Measurements from ENCODE around the gene PTPRN2. TPM values are rescaled to one million over a fixed set of nuclear protein-coding genes. Genes with fewer than 3 reads are reported as not detected.

Gene PTPRN2
- total RNA-seq, 1 donor from 2014 or later: 1.8 TPM

DNA sequence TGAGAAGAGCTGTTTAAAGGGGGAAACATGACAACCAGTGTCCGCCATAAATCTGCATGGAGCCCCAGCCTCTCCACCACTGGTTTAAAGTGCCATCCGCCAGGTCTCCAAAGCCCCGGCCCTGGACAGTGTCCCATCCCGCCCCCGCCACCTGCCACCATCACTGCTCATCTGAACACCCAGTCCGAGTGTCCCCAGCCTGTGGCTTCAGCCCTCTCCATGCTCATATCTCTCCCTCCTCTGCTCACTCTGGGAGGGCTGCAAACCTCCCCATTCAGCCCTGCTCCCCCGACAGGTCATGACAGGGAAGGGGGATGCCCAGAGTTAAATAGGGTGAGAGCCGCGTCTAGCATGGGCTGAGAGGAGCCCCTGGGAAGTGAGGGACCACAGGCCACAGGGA lies 984.6 kb downstream of the PTPRN2 start:
- no peak for DNase-seq
- TF ChIP-seq, protein P1, sequence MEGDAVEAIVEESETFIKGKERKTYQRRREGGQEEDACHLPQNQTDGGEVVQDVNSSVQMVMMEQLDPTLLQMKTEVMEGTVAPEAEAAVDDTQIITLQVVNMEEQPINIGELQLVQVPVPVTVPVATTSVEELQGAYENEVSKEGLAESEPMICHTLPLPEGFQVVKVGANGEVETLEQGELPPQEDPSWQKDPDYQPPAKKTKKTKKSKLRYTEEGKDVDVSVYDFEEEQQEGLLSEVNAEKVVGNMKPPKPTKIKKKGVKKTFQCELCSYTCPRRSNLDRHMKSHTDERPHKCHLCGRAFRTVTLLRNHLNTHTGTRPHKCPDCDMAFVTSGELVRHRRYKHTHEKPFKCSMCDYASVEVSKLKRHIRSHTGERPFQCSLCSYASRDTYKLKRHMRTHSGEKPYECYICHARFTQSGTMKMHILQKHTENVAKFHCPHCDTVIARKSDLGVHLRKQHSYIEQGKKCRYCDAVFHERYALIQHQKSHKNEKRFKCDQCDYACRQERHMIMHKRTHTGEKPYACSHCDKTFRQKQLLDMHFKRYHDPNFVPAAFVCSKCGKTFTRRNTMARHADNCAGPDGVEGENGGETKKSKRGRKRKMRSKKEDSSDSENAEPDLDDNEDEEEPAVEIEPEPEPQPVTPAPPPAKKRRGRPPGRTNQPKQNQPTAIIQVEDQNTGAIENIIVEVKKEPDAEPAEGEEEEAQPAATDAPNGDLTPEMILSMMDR (IDR thresholded peaks at IDR 0.05): no peak
- ChIA-PET POLR2A (interaction anchor here (0.6 kb wide), 1 partner anchor 10 kb away, joined by 3 read pairs; no protein-coding TSS in a partner anchor), CTCF (no interaction called here)
- no peak for ATAC-seq (ENCODE audit: low read depth)
- H3K27me3 Mint-ChIP-seq: peaks cover 8% of the 10 kb centered on the region
- no peaks in the 10 kb centered on the region for H3K36me3 Mint-ChIP-seq (ENCODE audit: low read depth)
- H3K4me3 Mint-ChIP-seq: no peak overlapping the region
- H3K9me3 Mint-ChIP-seq: no peaks in the 10 kb centered on the region
- no peaks in the 10 kb centered on the region for H3K4me1 Mint-ChIP-seq
- intact Hi-C loops (cut with micrococcal nuclease): no loop called here
- H3K27ac Mint-ChIP-seq: no peak overlapping the region

DNA sequence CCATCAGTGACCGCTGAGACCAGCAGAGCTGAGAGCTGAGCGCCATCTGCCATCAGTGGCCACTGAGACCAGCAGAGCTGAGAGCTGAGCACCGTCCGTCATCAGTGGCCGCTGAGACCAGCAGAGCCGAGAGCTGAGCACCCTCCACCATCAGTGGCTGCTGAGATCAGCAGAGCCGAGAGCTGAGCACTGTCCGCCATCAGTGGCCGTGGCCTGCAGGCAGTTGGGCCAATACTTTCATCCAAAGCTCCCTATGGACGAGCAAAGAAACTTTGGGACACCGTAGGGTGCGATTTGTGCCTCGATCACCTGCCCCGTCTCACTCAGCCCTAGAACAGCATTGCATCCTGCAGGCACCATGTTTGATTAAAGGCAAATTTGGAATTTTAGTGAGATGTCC lies 985.0 kb downstream of the PTPRN2 start:
- peaks cover 8% of the 10 kb centered on the region for H3K27me3 Mint-ChIP-seq

DNA sequence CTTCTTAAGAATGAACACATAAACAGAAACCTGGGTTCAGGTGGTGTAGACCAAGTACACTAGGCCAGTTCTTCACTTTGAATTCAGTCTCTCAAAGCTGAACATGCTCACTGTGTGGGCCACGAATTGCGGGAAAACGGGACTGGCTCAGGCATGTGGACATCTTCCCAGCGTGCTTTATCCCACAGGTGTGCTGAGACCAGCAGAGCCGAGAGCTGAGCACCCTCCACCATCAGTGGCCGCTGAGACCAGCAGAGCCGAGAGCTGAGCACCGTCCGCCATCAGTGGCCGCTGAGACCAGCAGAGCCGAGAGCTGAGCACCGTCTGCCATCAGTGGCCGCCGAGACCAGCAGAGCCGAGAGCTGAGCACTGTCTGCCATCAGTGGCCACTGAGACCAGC lies 985.5 kb downstream of the PTPRN2 start:
- Mint-ChIP-seq H3K9me3 (no peaks in the 10 kb centered on the region), H3K4me1 (no peaks in the 10 kb centered on the region), H3K27ac (no peak overlapping the region), H3K27me3 (peaks cover 8% of the 10 kb centered on the region), H3K4me3 (no peak overlapping the region), H3K36me3 (ENCODE audit: low read depth) (no peaks in the 10 kb centered on the region)
- CTCF ChIA-PET: no interaction called here
- POLR2A ChIA-PET: no interaction called here
- no peak for ATAC-seq (ENCODE audit: low read depth)
- no peak for DNase-seq
- TF ChIP-seq, protein P1 (IDR thresholded peaks at IDR 0.05): no peak
- intact Hi-C loops (cut with micrococcal nuclease): no loop called here

More for the DNA sequence above, 985.0 kb downstream of the PTPRN2 start:
- H3K4me1 Mint-ChIP-seq: no peaks in the 10 kb centered on the region
- intact Hi-C loops (cut with micrococcal nuclease): no loop called here
- no peak for DNase-seq
- ChIA-PET CTCF (no interaction called here), POLR2A (interaction anchor here (0.6 kb wide), 1 partner anchor 10 kb away, joined by 3 read pairs; no protein-coding TSS in a partner anchor)
- H3K27ac Mint-ChIP-seq: no peak overlapping the region
- no peak for ATAC-seq (ENCODE audit: low read depth)
- TF ChIP-seq, protein P1 (IDR thresholded peaks at IDR 0.05): no peak
- no peaks in the 10 kb centered on the region for H3K9me3 Mint-ChIP-seq
- no peaks in the 10 kb centered on the region for H3K36me3 Mint-ChIP-seq (ENCODE audit: low read depth)
- H3K4me3 Mint-ChIP-seq: no peak overlapping the region

DNA sequence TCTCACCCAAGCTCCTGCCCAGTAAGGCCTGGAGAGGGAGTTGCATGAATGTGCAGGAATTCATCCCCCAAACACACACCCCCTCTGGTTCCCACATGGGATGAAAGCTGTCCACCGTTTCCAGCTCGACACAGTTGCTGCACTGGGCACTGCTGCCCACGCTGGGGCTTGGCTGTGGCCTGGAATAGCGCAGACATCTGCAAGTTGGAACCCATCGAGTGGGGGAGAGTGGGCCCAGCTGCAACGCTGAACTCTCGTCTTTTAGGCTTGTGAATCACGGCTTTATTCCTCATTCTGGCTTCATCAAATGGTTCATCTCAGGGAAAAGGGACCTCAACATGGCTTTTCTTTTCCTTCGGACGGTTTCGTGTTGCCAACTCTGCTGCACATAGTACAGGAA lies 986.1 kb downstream of the PTPRN2 start:
- H3K4me1 Mint-ChIP-seq: no peaks in the 10 kb centered on the region
- ChIA-PET POLR2A (no interaction called here), CTCF (no interaction called here)
- TF ChIP-seq, protein P1 (IDR thresholded peaks at IDR 0.05): no peak
- DNase-seq: no peak
- no peak overlapping the region for H3K27ac Mint-ChIP-seq
- no peaks in the 10 kb centered on the region for H3K36me3 Mint-ChIP-seq (ENCODE audit: low read depth)
- intact Hi-C loops (cut with micrococcal nuclease): no loop called here
- peaks cover 8% of the 10 kb centered on the region for H3K27me3 Mint-ChIP-seq
- H3K4me3 Mint-ChIP-seq: no peak overlapping the region
- no peaks in the 10 kb centered on the region for H3K9me3 Mint-ChIP-seq
- ATAC-seq (ENCODE audit: low read depth): no peak

DNA sequence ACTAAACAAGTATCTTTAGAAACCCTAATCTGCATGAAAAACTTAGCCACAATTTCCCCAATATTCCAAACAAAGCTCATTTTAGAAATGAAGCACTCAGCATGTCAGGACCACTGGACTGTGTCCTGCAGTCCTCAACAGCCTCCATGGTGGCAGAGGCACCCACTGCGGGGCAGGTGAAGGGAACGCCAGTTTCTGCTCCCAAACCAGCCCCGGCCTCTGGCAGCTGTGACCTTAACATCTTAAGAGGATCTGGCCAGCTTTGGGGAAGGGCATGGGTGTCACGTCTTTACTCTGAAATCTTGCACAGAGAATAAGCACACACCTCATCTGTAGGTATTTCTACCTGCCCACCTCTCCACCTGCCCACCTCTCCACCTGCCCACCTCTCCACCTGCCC lies 988.1 kb downstream of the PTPRN2 start:
- ChIA-PET POLR2A (no interaction called here), CTCF (no interaction called here)
- DNase-seq: no peak
- H3K36me3 Mint-ChIP-seq (ENCODE audit: low read depth): no peaks in the 10 kb centered on the region
- intact Hi-C loops (cut with micrococcal nuclease): no loop called here
- ATAC-seq (ENCODE audit: low read depth): no peak
- TF ChIP-seq, protein P1 (IDR thresholded peaks at IDR 0.05): no peak
- no peaks in the 10 kb centered on the region for H3K4me1 Mint-ChIP-seq
- H3K9me3 Mint-ChIP-seq: no peaks in the 10 kb centered on the region
- H3K4me3 Mint-ChIP-seq: no peak overlapping the region
- H3K27me3 Mint-ChIP-seq: peaks cover 7% of the 10 kb centered on the region
- no peak overlapping the region for H3K27ac Mint-ChIP-seq
